PC-9 (cell line): ENCODE measurements around the gene CDH12. TPM values are rescaled to one million over a fixed set of nuclear protein-coding genes. Genes with fewer than 3 reads are reported as not detected.

Experiments
- BruUV-seq: library from RNA; stranded (reverse); fragments of 400-500 nt; replicated peaks from 2 replicates; lab custom pipeline; 2021; lab: Mats Ljungman, UMichigan
- CTCF ChIA-PET: fragments of 300-600 bp; sonication (Branson Sonifier 250); formaldehyde crosslinking; loops from one replicate; lab custom pipeline; 2022; ENCODE audit warnings: antibody characterized with exemption; lab: Charles Lee
- POLR2A ChIA-PET: fragments of 300-600 bp; sonication (Branson Sonifier 250); formaldehyde crosslinking; loops from one replicate; lab custom pipeline; 2022; ENCODE audit warnings: antibody characterized with exemption; ENCODE audit not compliant: unreplicated experiment; lab: Charles Lee
- DNase-seq, 2 experiments: peaks; one replicate each; pipeline versions ENCODE4 v3.0.0 to v3.0.0-alpha.2; 2015 to 2022; ENCODE audit warnings: mixed read lengths in 1 of 2
- H2AFZ ChIP-seq: fragments of 200-600 bp; sonication (generic); 2 replicates; pipeline ENCODE4 v1.8.1; 2017; ENCODE audit warnings: antibody characterized with exemption
- H3F3A ChIP-seq: fragments of 200-600 bp; sonication (generic); 2 replicates; pipeline ENCODE4 v1.8.1; 2017; ENCODE audit warnings: antibody characterized with exemption, mild to moderate bottlenecking, low read depth; ENCODE audit not compliant: insufficient read depth
- H3K27ac ChIP-seq: fragments of 200-600 bp; sonication (generic); 2 replicates; pipeline ENCODE4 v1.6.1; 2016; ENCODE audit warnings: mixed run types
- H3K27me3 ChIP-seq: fragments of 200-600 bp; sonication (generic); 2 replicates; pipeline ENCODE4 v1.6.1; 2016; ENCODE audit warnings: low read depth, mixed run types; ENCODE audit not compliant: insufficient read depth
- H3K36me3 ChIP-seq: fragments of 200-600 bp; sonication (generic); 2 replicates; pipeline ENCODE4 v1.6.1; 2016; ENCODE audit warnings: low read depth, mixed run types
- H3K4me1 ChIP-seq: fragments of 200-600 bp; sonication (generic); replicated peaks from 2 replicates; pipeline ENCODE4 v1.6.1; 2016; ENCODE audit warnings: mixed run types; ENCODE audit not compliant: insufficient read depth
- H3K4me2 ChIP-seq: fragments of 200-600 bp; sonication (generic); 2 replicates; pipeline ENCODE4 v1.6.1; 2017; ENCODE audit warnings: mixed run types
- H3K4me3 ChIP-seq: fragments of 200-600 bp; sonication (generic); 2 replicates; pipeline ENCODE4 v1.6.1; 2016; ENCODE audit warnings: mixed run types
- H3K79me2 ChIP-seq: fragments of 200-600 bp; sonication (generic); 2 replicates; pipeline ENCODE4 v1.6.1; 2017; ENCODE audit warnings: low read depth, mixed run types
- H3K9me2 ChIP-seq: fragments of 200-600 bp; sonication (generic); 2 replicates; pipeline ENCODE4 v1.8.1; 2017; ENCODE audit warnings: mild to moderate bottlenecking; ENCODE audit not compliant: insufficient read depth
- H3K9me3 ChIP-seq: fragments of 200-600 bp; sonication (generic); 2 replicates; pipeline ENCODE4 v1.8.1; 2016; ENCODE audit warnings: low read depth; ENCODE audit not compliant: insufficient read depth
- H4K20me1 ChIP-seq: fragments of 200-600 bp; sonication (generic); 2 replicates; pipeline ENCODE4 v1.8.1; 2017; ENCODE audit not compliant: insufficient read depth
- CTCF ChIP-seq: fragments of 200-600 bp; sonication (generic); conservative IDR thresholded peaks from 2 replicates; pipeline ENCODE4 v1.6.1; 2017; ENCODE audit warnings: mixed run types, antibody characterized with exemption, mild to moderate bottlenecking, moderate library complexity
- EZH2 ChIP-seq: fragments of 200-600 bp; sonication (generic); IDR thresholded peaks from 2 replicates; pipeline ENCODE4 v1.8.0; 2017; ENCODE audit warnings: antibody characterized with exemption, low read depth
- intact Hi-C: fragments of 100-400 bp; cut with micrococcal nuclease; formaldehyde crosslinking; loops from one replicate; pipeline ENCODE4 v1.10.0; 2022; ENCODE audit not compliant: unreplicated experiment
- total RNA-seq: library from RNA; stranded (reverse); gene quantifications from 2 replicates; pipeline ENCODE4 v1.2.3, GENCODE V29; 2021

Gene CDH12
- total RNA-seq, 1 experiment from 2014 or later = not detected

- H3K27me3 ChIP-seq = no peaks in the 10 kb centered on the region
- H3K9me3 ChIP-seq = no peaks in the 10 kb centered on the region
- no peaks in the 10 kb centered on the region for H4K20me1 ChIP-seq
- H3K27ac ChIP-seq = no peak overlapping the region
- no peak for DNase-seq
- H3K36me3 ChIP-seq = no peaks in the 10 kb centered on the region
- intact Hi-C loops = no loop called here
- no peaks in the 10 kb centered on the region for H3K9me2 ChIP-seq
- H3K4me3 ChIP-seq = no peak overlapping the region
- no TSS peak for BruUV-seq
- CTCF ChIA-PET = no interaction called here
- H2AFZ ChIP-seq = no peak overlapping the region
- POLR2A ChIA-PET = no interaction called here
- H3K79me2 ChIP-seq = no peaks in the 10 kb centered on the region
- H3F3A ChIP-seq = no peaks in the 10 kb centered on the region
- no peaks in the 10 kb centered on the region for H3K4me1 ChIP-seq
- no peak for TF ChIP-seq EZH2
- TF ChIP-seq CTCF = no peak
- H3K4me2 ChIP-seq = no peak overlapping the region
Measured at GRCh38 chr5:22728610-22729009, 124.5 kb downstream of the CDH12 start.

- H3K79me2 ChIP-seq = no peaks in the 10 kb centered on the region
- no peaks in the 10 kb centered on the region for H3F3A ChIP-seq
- no peak overlapping the region for H3K27ac ChIP-seq
- no peak overlapping the region for H3K4me3 ChIP-seq
- H3K27me3 ChIP-seq = no peaks in the 10 kb centered on the region
- H4K20me1 ChIP-seq = no peaks in the 10 kb centered on the region
- no peaks in the 10 kb centered on the region for H3K9me3 ChIP-seq
- POLR2A ChIA-PET = no interaction called here
- no peak overlapping the region for H3K4me2 ChIP-seq
- DNase-seq = no peak
- no peaks in the 10 kb centered on the region for H3K4me1 ChIP-seq
- intact Hi-C loops = no loop called here
- H3K36me3 ChIP-seq = no peaks in the 10 kb centered on the region
- no TSS peak for BruUV-seq
- CTCF ChIA-PET = no interaction called here
- TF ChIP-seq CTCF (no peak), EZH2 (no peak)
- H2AFZ ChIP-seq = no peak overlapping the region
- no peaks in the 10 kb centered on the region for H3K9me2 ChIP-seq
Measured at GRCh38 chr5:22722491-22722890, 130.7 kb downstream of the CDH12 start.

GRCh38 chr5:22722056-22722455 is 131.1 kb downstream of the CDH12 start:
- intact Hi-C loops = no loop called here
- H3K36me3 ChIP-seq = no peaks in the 10 kb centered on the region
- CTCF ChIA-PET = no interaction called here
- no peaks in the 10 kb centered on the region for H3K9me3 ChIP-seq
- H3K9me2 ChIP-seq = no peaks in the 10 kb centered on the region
- no peaks in the 10 kb centered on the region for H3K79me2 ChIP-seq
- no peak for TF ChIP-seq CTCF
- TF ChIP-seq EZH2 = no peak
- POLR2A ChIA-PET = no interaction called here
- BruUV-seq = no TSS peak
- no peak overlapping the region for H3K4me2 ChIP-seq
- no peaks in the 10 kb centered on the region for H3K27me3 ChIP-seq
- H3K4me1 ChIP-seq = no peaks in the 10 kb centered on the region
- no peak overlapping the region for H3K27ac ChIP-seq
- no peaks in the 10 kb centered on the region for H3F3A ChIP-seq
- H4K20me1 ChIP-seq = no peaks in the 10 kb centered on the region
- H2AFZ ChIP-seq = no peak overlapping the region
- no peak for DNase-seq
- no peak overlapping the region for H3K4me3 ChIP-seq
